Measurements from ENCODE around the gene UQCRC2.
A peak's percentile ranks its signal among the peaks of the same experiment; 100 is the strongest.

The UQCRC2 gene

DNA sequence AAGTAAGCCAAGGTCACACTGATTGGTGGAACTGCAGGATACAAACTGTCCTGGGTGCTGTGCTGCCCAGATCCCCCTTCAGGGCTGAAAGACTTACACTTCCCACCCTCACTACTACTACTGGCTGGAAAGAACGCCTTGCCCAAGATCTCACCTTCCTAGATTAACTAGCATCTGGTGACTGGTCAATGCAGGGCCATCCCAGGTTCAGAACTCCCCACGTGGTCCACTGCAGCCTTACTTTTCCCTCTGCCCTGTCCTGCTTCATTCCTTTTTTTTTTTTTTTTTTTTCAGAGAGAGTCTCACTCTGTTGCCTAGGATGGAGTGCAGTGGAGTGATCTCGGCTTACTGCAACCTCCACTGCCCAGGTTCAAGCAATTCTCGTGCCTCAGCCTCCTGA is 50.0 kb downstream of the UQCRC2 start:
- Histone ChIP-seq H3K4me3 (ENCODE audit: low read length) (no peak overlapping the region), H3K36me3 (replicated peaks; ENCODE audit: low read depth, low read length) (no peaks in the 10 kb centered on the region)

GRCh38 chr16:22004341-22004740 is 51.2 kb downstream of the UQCRC2 start:
- H3K9me3 ChIP-seq (ENCODE audit: insufficient read depth, low read length) = no peaks in the 10 kb centered on the region
- H3K4me2 ChIP-seq (ENCODE audit: low read length) = no peak overlapping the region
- no peak overlapping the region for H3K4me3 ChIP-seq (ENCODE audit: low read length)
- peaks cover 13% of the 10 kb centered on the region for H3K4me1 ChIP-seq (ENCODE audit: low read length)
- H4K20me1 ChIP-seq (ENCODE audit: insufficient read depth, low read length) = no peaks in the 10 kb centered on the region
- H3K79me2 ChIP-seq (ENCODE audit: low read length) = peaks cover 12% of the 10 kb centered on the region
- no peak overlapping the region for H3K9ac ChIP-seq (ENCODE audit: low read length)
- no peak overlapping the region for H2AFZ ChIP-seq (ENCODE audit: low read depth, low read length)
- H3K27ac ChIP-seq (ENCODE audit: low read length) = no peak overlapping the region
- no peaks in the 10 kb centered on the region for H3K36me3 ChIP-seq (replicated peaks; ENCODE audit: low read depth, low read length)
- TF ChIP-seq EZH2phosphoT487 (IDR thresholded peaks at IDR 0.05; ENCODE audit: low read depth) = no peak
- TF ChIP-seq, protein P1, sequence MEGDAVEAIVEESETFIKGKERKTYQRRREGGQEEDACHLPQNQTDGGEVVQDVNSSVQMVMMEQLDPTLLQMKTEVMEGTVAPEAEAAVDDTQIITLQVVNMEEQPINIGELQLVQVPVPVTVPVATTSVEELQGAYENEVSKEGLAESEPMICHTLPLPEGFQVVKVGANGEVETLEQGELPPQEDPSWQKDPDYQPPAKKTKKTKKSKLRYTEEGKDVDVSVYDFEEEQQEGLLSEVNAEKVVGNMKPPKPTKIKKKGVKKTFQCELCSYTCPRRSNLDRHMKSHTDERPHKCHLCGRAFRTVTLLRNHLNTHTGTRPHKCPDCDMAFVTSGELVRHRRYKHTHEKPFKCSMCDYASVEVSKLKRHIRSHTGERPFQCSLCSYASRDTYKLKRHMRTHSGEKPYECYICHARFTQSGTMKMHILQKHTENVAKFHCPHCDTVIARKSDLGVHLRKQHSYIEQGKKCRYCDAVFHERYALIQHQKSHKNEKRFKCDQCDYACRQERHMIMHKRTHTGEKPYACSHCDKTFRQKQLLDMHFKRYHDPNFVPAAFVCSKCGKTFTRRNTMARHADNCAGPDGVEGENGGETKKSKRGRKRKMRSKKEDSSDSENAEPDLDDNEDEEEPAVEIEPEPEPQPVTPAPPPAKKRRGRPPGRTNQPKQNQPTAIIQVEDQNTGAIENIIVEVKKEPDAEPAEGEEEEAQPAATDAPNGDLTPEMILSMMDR (IDR thresholded peaks at IDR 0.05; ENCODE audit: low read depth, low read length) = no peak
- H3K27me3 ChIP-seq (ENCODE audit: low read depth, low read length) = no peaks in the 10 kb centered on the region

More for the DNA sequence above, 50.0 kb downstream of the UQCRC2 start:
- no peak overlapping the region for H3K4me2 ChIP-seq (ENCODE audit: low read length)
- H4K20me1 ChIP-seq (ENCODE audit: insufficient read depth, low read length) = no peaks in the 10 kb centered on the region
- peaks cover 8% of the 10 kb centered on the region; the same call in 1 of the 2 replicates for H3K4me1 ChIP-seq (ENCODE audit: low read length)
- H3K9me3 ChIP-seq (ENCODE audit: insufficient read depth, low read length) = no peaks in the 10 kb centered on the region
- no peak overlapping the region for H3K9ac ChIP-seq (ENCODE audit: low read length)
- no peak overlapping the region for H3K27ac ChIP-seq (ENCODE audit: low read length)
- TF ChIP-seq EZH2phosphoT487 (IDR thresholded peaks at IDR 0.05; ENCODE audit: low read depth) = no peak
- TF ChIP-seq, protein P1 (IDR thresholded peaks at IDR 0.05; ENCODE audit: low read depth, low read length) = no peak
- H2AFZ ChIP-seq (ENCODE audit: low read depth, low read length) = no peak overlapping the region
- H3K79me2 ChIP-seq (ENCODE audit: low read length) = peaks cover under 1% of the 10 kb centered on the region; the same call in 1 of the 2 replicates
- H3K27me3 ChIP-seq (ENCODE audit: low read depth, low read length) = no peaks in the 10 kb centered on the region

DNA sequence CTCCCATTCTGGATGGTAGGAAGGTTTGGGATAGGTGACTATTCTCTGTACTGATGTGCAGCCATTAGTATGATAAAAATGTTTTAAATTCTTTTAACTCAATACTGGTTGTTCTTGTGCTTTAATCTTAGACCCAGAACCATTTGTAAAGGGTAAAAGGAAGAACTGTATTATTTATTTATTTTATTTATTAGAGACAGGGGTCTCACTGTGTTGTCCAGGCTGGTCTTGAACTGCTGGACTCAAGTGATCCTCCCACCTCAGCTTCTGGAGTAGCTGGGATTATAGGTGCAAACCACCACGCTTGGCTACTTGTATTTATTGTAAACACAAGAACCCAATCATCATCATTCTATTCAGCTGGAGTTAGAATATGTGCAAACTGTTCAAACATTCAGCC is 52.6 kb downstream of the UQCRC2 start:
- Histone ChIP-seq H2AFZ (ENCODE audit: low read depth, low read length) (no peak overlapping the region), H3K36me3 (replicated peaks; ENCODE audit: low read depth, low read length) (no peaks in the 10 kb centered on the region), H3K79me2 (ENCODE audit: low read length) (peaks cover 22% of the 10 kb centered on the region), H3K4me3 (ENCODE audit: low read length) (no peak overlapping the region), H3K27ac (ENCODE audit: low read length) (no peak overlapping the region), H3K4me2 (ENCODE audit: low read length) (no peak overlapping the region), H3K27me3 (ENCODE audit: low read depth, low read length) (no peaks in the 10 kb centered on the region), H3K9ac (ENCODE audit: low read length) (no peak overlapping the region), H3K9me3 (ENCODE audit: insufficient read depth, low read length) (no peaks in the 10 kb centered on the region), H3K4me1 (ENCODE audit: low read length) (peaks cover 14% of the 10 kb centered on the region), H4K20me1 (ENCODE audit: insufficient read depth, low read length) (peaks cover 6% of the 10 kb centered on the region; the same call in 1 of the 2 replicates)
- TF ChIP-seq EZH2phosphoT487 (IDR thresholded peaks at IDR 0.05; ENCODE audit: low read depth) = no peak
- TF ChIP-seq, protein P1 (IDR thresholded peaks at IDR 0.05; ENCODE audit: low read depth, low read length) = no peak

GRCh38 chr16:22006636-22007035 is 53.5 kb downstream of the UQCRC2 start:
- H3K4me3 ChIP-seq (ENCODE audit: low read length) = peak overlapping the region; percentile 90; the same call in 1 of the 2 replicates
- 0 out of 2 replicates have a peak overlapping the region, but pooled peaks have one; percentile 82 for H2AFZ ChIP-seq (ENCODE audit: low read depth, low read length)
- no peak overlapping the region for H3K27ac ChIP-seq (ENCODE audit: low read length)

More at GRCh38 chr16:22006636-22007035, 53.5 kb downstream of the UQCRC2 start:
- Histone ChIP-seq H3K79me2 (ENCODE audit: low read length) (peaks cover 31% of the 10 kb centered on the region), H3K4me1 (ENCODE audit: low read length) (peaks cover 15% of the 10 kb centered on the region), H4K20me1 (ENCODE audit: insufficient read depth, low read length) (peaks cover 14% of the 10 kb centered on the region), H3K36me3 (replicated peaks; ENCODE audit: low read depth, low read length) (no peaks in the 10 kb centered on the region), H3K9me3 (ENCODE audit: insufficient read depth, low read length) (no peaks in the 10 kb centered on the region), H3K27me3 (ENCODE audit: low read depth, low read length) (no peaks in the 10 kb centered on the region), H3K9ac (ENCODE audit: low read length) (no peak overlapping the region), H3K4me2 (ENCODE audit: low read length) (peak overlapping the region; percentile 97)
- no peak for TF ChIP-seq EZH2phosphoT487 (IDR thresholded peaks at IDR 0.05; ENCODE audit: low read depth)
- TF ChIP-seq, protein P1 (IDR thresholded peaks at IDR 0.05; ENCODE audit: low read depth, low read length) = no peak

All from OCI-LY3 (cell line).